B cell (primary cell): ENCODE measurements around the gene KLK6. TPM values are rescaled to one million over a fixed set of nuclear protein-coding genes. Genes with fewer than 3 reads are reported as not detected.

Experiments used
- ATAC-seq: fragments of 200-7000 bp; cut with Tn5 transposase; one replicate; pipeline ENCODE4 v1.10.0; 2021; ENCODE audit warnings: low read depth, mild to moderate bottlenecking, moderate number of reproducible peaks, moderate library complexity
- CTCF ChIA-PET: fragments of 350-600 bp; sonication (Branson Sonifier 250); formaldehyde crosslinking; loops from one replicate; lab custom pipeline; 2021; ENCODE audit warnings: antibody characterized with exemption, inconsistent platforms; lab: Charles Lee
- POLR2A ChIA-PET: fragments of 350-600 bp; sonication (Branson Sonifier 250); formaldehyde crosslinking; loops from one replicate; lab custom pipeline; 2021; ENCODE audit warnings: antibody characterized with exemption; lab: Charles Lee
- DNase-seq: peaks from one replicate; pipeline ENCODE4 v3.0.0; 2013
- H2AFZ ChIP-seq: 2 replicates; pipeline ENCODE4 v1.6.1; 2012; ENCODE audit warnings: mild to moderate bottlenecking, low read depth, low read length; ENCODE audit not compliant: insufficient read depth, poor library complexity, severe bottlenecking
- H3K27ac ChIP-seq, 2 donors: 1 replicate in 1 of 2; 2 replicates in 1 of 2; pipeline ENCODE4 v1.5.1; 2012 to 2013; ENCODE audit warnings: low read length in 2 of 2, mild to moderate bottlenecking in 2 of 2, moderate library complexity in 1 of 2
- H3K27me3 ChIP-seq, 4 experiments: fragments of 200-600 bp in 1 of 4; sonication (generic) in 1 of 4; replicated peaks in 1 of 4; 1 replicate in 2 of 4; 2 replicates in 2 of 4; pipeline versions ENCODE4 v1.6.1 to v1.7.0; 2013 to 2016; ENCODE audit warnings: low read length in 3 of 4, mild to moderate bottlenecking in 2 of 4, mixed read lengths in 1 of 4, moderate library complexity in 1 of 4; ENCODE audit not compliant: insufficient read depth in 4 of 4, control insufficient read depth in 3 of 4; ENCODE audit errors: control extremely low read depth in 1 of 4
- H3K36me3 ChIP-seq, 2 experiments: replicated peaks in 1 of 2; 1 replicate in 1 of 2; 2 replicates in 1 of 2; pipeline versions ENCODE4 v1.6.1 to v1.7.1; 2013; ENCODE audit warnings: low read length in 1 of 2; ENCODE audit not compliant: insufficient read depth in 2 of 2, control insufficient read depth in 1 of 2; ENCODE audit errors: control extremely low read depth in 1 of 2, extremely low read depth in 1 of 2
- H3K4me1 ChIP-seq, 2 donors: fragments of 200-600 bp in 1 of 2; sonication (generic) in 1 of 2; 1 replicate in 1 of 2; 2 replicates in 1 of 2; pipeline versions ENCODE4 v1.5.1 to v1.6.1; 2013 to 2017; ENCODE audit warnings: low read length in 2 of 2; ENCODE audit not compliant: control insufficient read depth in 2 of 2, insufficient read depth in 2 of 2
- H3K4me2 ChIP-seq: replicated peaks from 2 replicates; pipeline ENCODE3; 2012; ENCODE audit warnings: mild to moderate bottlenecking, low read depth, low read length; ENCODE audit not compliant: poor library complexity, severe bottlenecking
- H3K4me3 ChIP-seq, 5 experiments: fragments of 200-600 bp in 1 of 5; sonication (generic) in 1 of 5; 1 replicate in 3 of 5; 2 replicates in 2 of 5; pipeline versions ENCODE4 v1.5.1 to v1.7.0; 2011 to 2016; ENCODE audit warnings: low read length in 4 of 5, mild to moderate bottlenecking in 4 of 5, low read depth in 2 of 5, control low read depth in 1 of 5, moderate library complexity in 1 of 5; ENCODE audit not compliant: insufficient read depth in 1 of 5; ENCODE audit errors: control extremely low read depth in 1 of 5, extremely low read depth in 1 of 5
- H3K79me2 ChIP-seq: fragments of 200-600 bp; sonication (generic); one replicate; pipeline ENCODE4 v1.6.0; 2016; ENCODE audit warnings: low read length; ENCODE audit not compliant: control insufficient read depth, insufficient read depth
- H3K9ac ChIP-seq: fragments of 200-600 bp; sonication (generic); 2 replicates; pipeline ENCODE4 v1.6.1; 2017; ENCODE audit warnings: mild to moderate bottlenecking, low read length, moderate library complexity
- H3K9me3 ChIP-seq, 3 donors: one replicate each; pipeline versions ENCODE4 v1.6.1 to v1.7.1; 2013; ENCODE audit warnings: low read length in 2 of 3; ENCODE audit not compliant: control insufficient read depth in 2 of 3, insufficient read depth in 1 of 3; ENCODE audit errors: control extremely low read depth in 1 of 3
- H4K20me1 ChIP-seq: 2 replicates; pipeline ENCODE4 v1.6.0; 2012; ENCODE audit warnings: mild to moderate bottlenecking, low read length; ENCODE audit not compliant: insufficient read depth, control insufficient read depth, poor library complexity, severe bottlenecking
- H3K27ac Mint-ChIP-seq: one replicate; pipeline ENCODE4 v1.8.0; 2021; ENCODE audit warnings: mixed read lengths
- H3K27me3 Mint-ChIP-seq: one replicate; pipeline ENCODE4 v1.8.0; 2021; ENCODE audit warnings: mixed read lengths
- H3K4me1 Mint-ChIP-seq: one replicate; pipeline ENCODE4 v1.8.0; 2021; ENCODE audit warnings: mixed read lengths
- H3K4me3 Mint-ChIP-seq: one replicate; pipeline ENCODE4 v1.8.0; 2021; ENCODE audit warnings: mixed read lengths
- H3K9me3 Mint-ChIP-seq: one replicate; pipeline ENCODE4 v1.8.0; 2022; ENCODE audit warnings: mixed read lengths; ENCODE audit not compliant: insufficient read depth
- CTCF ChIP-seq: fragments of 200-600 bp; IDR thresholded peaks from one replicate; pipeline ENCODE4 v1.8.0; 2022; ENCODE audit warnings: antibody characterized with exemption, mild to moderate bottlenecking
- EZH2 ChIP-seq: IDR thresholded peaks from 2 replicates; pipeline ENCODE4 v1.6.1; 2012; ENCODE audit warnings: borderline replicate concordance, low read depth, mild to moderate bottlenecking, moderate library complexity, low read length; ENCODE audit not compliant: insufficient read depth, poor library complexity, severe bottlenecking
- WGBS: methylation state at CpG from one replicate; pipeline ENCODE4 v1.1.5; 2013; ENCODE audit warnings: missing lambda C conversion rate; ENCODE audit not compliant: insufficient coverage; 5-methylcytosine and 5-hydroxymethylcytosine counted together
- intact Hi-C: fragments of 100-400 bp; cut with micrococcal nuclease; formaldehyde crosslinking; loops from one replicate; pipeline ENCODE4 v1.10.0; 2022
- polyA plus RNA-seq: library from polyadenylated mRNA; depleted of rRNA; stranded (reverse); fragments of >200 nt; gene quantifications from 2 replicates; pipeline ENCODE4 v1.2.3, GENCODE V29; 2012
- total RNA-seq, 2 donors: library from RNA; stranded (reverse); fragments of 120-200 nt in 1 of 2; gene quantifications; 1 replicate in 1 of 2; 2 replicates in 1 of 2; pipeline versions ENCODE4 v1.2.3 to v1.2.4, GENCODE V29; 2013 to 2022

KLK6 gene
- total and polyA plus RNA-seq, 2 donors (not counting 1 experiment from before 2014, with no cell fraction given) = not detected

GRCh38 chr19:50924586-50924985 is 44.8 kb downstream of the KLK6 start:
- CTCF ChIA-PET = interaction anchor here (1.5 kb wide), 1 partner anchor 219 kb away, joined by 3 read pairs; no protein-coding TSS in a partner anchor
- intact Hi-C loops = no loop called here
- WGBS = 63% methylated on average over 2 of the region's 6 CpGs

More at GRCh38 chr19:50924586-50924985, 44.8 kb downstream of the KLK6 start:
- peaks cover 11% of the 10 kb centered on the region for H3K4me1 Mint-ChIP-seq
- peaks cover 8 to 11% of the 10 kb centered on the region in 2 donors for H3K4me1 ChIP-seq
- TF ChIP-seq EZH2 (no peak), CTCF (no peak)
- H3K9me3 Mint-ChIP-seq = no peaks in the 10 kb centered on the region
- H4K20me1 ChIP-seq = no peaks in the 10 kb centered on the region
- peaks cover 0 to 9% (median 3%) of the 10 kb centered on the region in 4 experiments for H3K27me3 ChIP-seq
- POLR2A ChIA-PET = no interaction called here
- no peak overlapping the region for H3K4me3 Mint-ChIP-seq
- no peak overlapping the region for H3K27ac ChIP-seq
- no peaks in the 10 kb centered on the region for H3K36me3 ChIP-seq
- H3K27me3 Mint-ChIP-seq = peaks cover 32% of the 10 kb centered on the region
- no peak for DNase-seq
- H2AFZ ChIP-seq = no peak overlapping the region
- H3K4me2 ChIP-seq = no peak overlapping the region
- no peaks in the 10 kb centered on the region for H3K79me2 ChIP-seq
- peaks cover 0 to 5% (median 0%) of the 10 kb centered on the region in 3 donors for H3K9me3 ChIP-seq
- H3K4me3 ChIP-seq = no peak overlapping the region
- ATAC-seq = no peak
- no peak overlapping the region for H3K9ac ChIP-seq
- no peak overlapping the region for H3K27ac Mint-ChIP-seq
